HG03103 (cell line): ENCODE results near the gene PVALEF.

Experiments used
- ATAC-seq: cut with Tn5 transposase; IDR thresholded peaks from one replicate; pipeline ENCODE4 v1.9.1; 2021; ENCODE audit warnings: low read depth; ENCODE audit not compliant: unreplicated experiment

PVALEF gene

GRCh38 chr17:81179861-81180260 is 14.6 kb downstream of the PVALEF start:
- no peak for ATAC-seq

GRCh38 chr17:81180836-81181810 is 15.8 kb downstream of the PVALEF start:
- ATAC-seq = no peak

- no peak for ATAC-seq
Measured at GRCh38 chr17:81181811-81182185, 16.5 kb downstream of the PVALEF start.

- ATAC-seq = no peak
Measured at GRCh38 chr17:81182596-81182995, 17.3 kb downstream of the PVALEF start.

- ATAC-seq = no peak
Measured at GRCh38 chr17:81183316-81183715, 18.0 kb downstream of the PVALEF start.

GRCh38 chr17:81183807-81184206 is 18.5 kb downstream of the PVALEF start:
- no peak for ATAC-seq

GRCh38 chr17:81184555-81184954 is 19.2 kb downstream of the PVALEF start:
- ATAC-seq = no peak

- no peak for ATAC-seq
Measured at GRCh38 chr17:81186203-81186602, 20.9 kb downstream of the PVALEF start.

- no peak for ATAC-seq
Measured at GRCh38 chr17:81187120-81187519, 21.8 kb downstream of the PVALEF start.

- ATAC-seq = no peak
Measured at GRCh38 chr17:81187586-81188490, 22.5 kb downstream of the PVALEF start.

- no peak for ATAC-seq
Measured at GRCh38 chr17:81188491-81188840, 23.2 kb downstream of the PVALEF start.

- no peak for ATAC-seq
Measured at GRCh38 chr17:81189016-81189415, 23.7 kb downstream of the PVALEF start.

- no peak for ATAC-seq
Measured at GRCh38 chr17:81189670-81190530, 24.6 kb downstream of the PVALEF start.

GRCh38 chr17:81190591-81190990 is 25.3 kb downstream of the PVALEF start:
- ATAC-seq = no peak

- no peak for ATAC-seq
Measured at GRCh38 chr17:81191116-81191515, 25.8 kb downstream of the PVALEF start.

- ATAC-seq = no peak
Measured at GRCh38 chr17:81191646-81192045, 26.3 kb downstream of the PVALEF start.

GRCh38 chr17:81192386-81193050 is 27.2 kb downstream of the PVALEF start:
- ATAC-seq = no peak

- ATAC-seq = no peak
Measured at GRCh38 chr17:81193051-81193410, 27.7 kb downstream of the PVALEF start.

GRCh38 chr17:81193470-81194224 is 28.3 kb downstream of the PVALEF start:
- ATAC-seq = no peak
